HG03432 (cell line): Measurements from ENCODE around the gene MSI1.

Experiments used
- ATAC-seq: cut with Tn5 transposase; IDR thresholded peaks from one replicate; pipeline ENCODE4 v1.9.1; 2021; ENCODE audit warnings: mild to moderate bottlenecking, moderate library complexity; ENCODE audit not compliant: unreplicated experiment

Gene MSI1

GRCh38 chr12:120377611-120378010 is 8.6 kb upstream of the MSI1 start:
- ATAC-seq = no peak

GRCh38 chr12:120376934-120377572 is 8.1 kb upstream of the MSI1 start:
- no peak for ATAC-seq

- no peak for ATAC-seq
Measured at GRCh38 chr12:120376416-120376815, 7.5 kb upstream of the MSI1 start.

- no peak for ATAC-seq
Measured at GRCh38 chr12:120376009-120376408, 7.0 kb upstream of the MSI1 start.

- ATAC-seq = no peak
Measured at GRCh38 chr12:120373683-120374082, 4.7 kb upstream of the MSI1 start.

- ATAC-seq = no peak
Measured at GRCh38 chr12:120370343-120371243, 1.6 kb upstream of the MSI1 start.

- no peak for ATAC-seq
Measured at GRCh38 chr12:120369603-120370342, 809 bp upstream of the MSI1 start.

- no peak for ATAC-seq
Measured at GRCh38 chr12:120367924-120368788, 808 bp downstream of the MSI1 start.

GRCh38 chr12:120367233-120367923 is 1.6 kb downstream of the MSI1 start:
- ATAC-seq = no peak

GRCh38 chr12:120366845-120367232 is 2.1 kb downstream of the MSI1 start:
- no peak for ATAC-seq

- ATAC-seq = no peak
Measured at GRCh38 chr12:120366341-120366705, 2.6 kb downstream of the MSI1 start.

- no peak for ATAC-seq
Measured at GRCh38 chr12:120365675-120366340, 3.2 kb downstream of the MSI1 start.

GRCh38 chr12:120364487-120364886 is 4.5 kb downstream of the MSI1 start:
- no peak for ATAC-seq

- no peak for ATAC-seq
Measured at GRCh38 chr12:120363274-120363855, 5.6 kb downstream of the MSI1 start.

- ATAC-seq = no peak
Measured at GRCh38 chr12:120362516-120363273, 6.3 kb downstream of the MSI1 start.

GRCh38 chr12:120361506-120362208 is 7.3 kb downstream of the MSI1 start:
- no peak for ATAC-seq

- ATAC-seq = no peak
Measured at GRCh38 chr12:120359128-120359527, 9.8 kb downstream of the MSI1 start.
